ENCODE data around the gene TBC1D4. TPM values are rescaled to one million over a fixed set of nuclear protein-coding genes. Genes with fewer than 3 reads are reported as not detected.

TBC1D4 gene
- total RNA-seq, 4 donors from 2014 or later, result 38.2 to 56.9 (median 43.9) TPM

DNA sequence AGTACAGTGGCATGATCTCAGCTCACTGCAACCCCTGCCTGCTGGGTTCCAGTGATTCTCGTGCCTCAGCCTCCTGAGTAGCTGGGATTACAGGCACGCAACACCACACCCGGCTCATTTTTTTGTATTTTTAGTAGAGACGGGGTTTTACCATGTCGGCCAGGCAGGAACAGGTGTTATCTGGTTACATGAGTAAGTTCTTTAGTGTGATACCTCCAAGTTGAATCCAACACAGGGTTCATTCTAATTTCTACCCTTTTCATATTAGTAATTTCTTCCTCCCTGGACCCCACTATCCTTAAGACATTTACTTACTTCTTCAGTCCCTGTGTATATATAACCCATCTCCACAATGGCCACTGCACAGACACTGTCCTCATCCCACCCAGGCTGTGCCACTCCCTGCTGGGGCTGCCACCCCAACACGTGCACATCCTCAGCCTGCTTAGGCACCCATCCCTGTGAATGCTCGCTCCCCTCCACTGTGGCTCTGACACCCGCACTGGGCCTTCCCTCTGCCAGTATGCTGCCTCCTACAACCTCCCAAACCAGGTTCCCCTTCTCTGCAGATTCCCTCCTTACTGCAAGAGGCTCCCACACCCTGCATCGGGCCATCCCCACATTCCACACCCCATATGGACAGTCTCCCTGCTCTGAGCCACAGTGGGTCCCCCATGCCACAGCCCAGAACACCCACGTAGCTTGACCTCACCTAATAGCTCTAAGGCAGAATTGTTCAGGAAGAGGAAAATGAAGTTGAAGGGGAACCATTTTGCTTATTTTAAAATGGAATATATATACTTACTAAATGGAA lies 147.1 kb downstream of the TBC1D4 start:
- TF ChIP-seq, protein P1, sequence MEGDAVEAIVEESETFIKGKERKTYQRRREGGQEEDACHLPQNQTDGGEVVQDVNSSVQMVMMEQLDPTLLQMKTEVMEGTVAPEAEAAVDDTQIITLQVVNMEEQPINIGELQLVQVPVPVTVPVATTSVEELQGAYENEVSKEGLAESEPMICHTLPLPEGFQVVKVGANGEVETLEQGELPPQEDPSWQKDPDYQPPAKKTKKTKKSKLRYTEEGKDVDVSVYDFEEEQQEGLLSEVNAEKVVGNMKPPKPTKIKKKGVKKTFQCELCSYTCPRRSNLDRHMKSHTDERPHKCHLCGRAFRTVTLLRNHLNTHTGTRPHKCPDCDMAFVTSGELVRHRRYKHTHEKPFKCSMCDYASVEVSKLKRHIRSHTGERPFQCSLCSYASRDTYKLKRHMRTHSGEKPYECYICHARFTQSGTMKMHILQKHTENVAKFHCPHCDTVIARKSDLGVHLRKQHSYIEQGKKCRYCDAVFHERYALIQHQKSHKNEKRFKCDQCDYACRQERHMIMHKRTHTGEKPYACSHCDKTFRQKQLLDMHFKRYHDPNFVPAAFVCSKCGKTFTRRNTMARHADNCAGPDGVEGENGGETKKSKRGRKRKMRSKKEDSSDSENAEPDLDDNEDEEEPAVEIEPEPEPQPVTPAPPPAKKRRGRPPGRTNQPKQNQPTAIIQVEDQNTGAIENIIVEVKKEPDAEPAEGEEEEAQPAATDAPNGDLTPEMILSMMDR (IDR thresholded peaks at IDR 0.05; ENCODE audit: low read depth), result no peak

DNA sequence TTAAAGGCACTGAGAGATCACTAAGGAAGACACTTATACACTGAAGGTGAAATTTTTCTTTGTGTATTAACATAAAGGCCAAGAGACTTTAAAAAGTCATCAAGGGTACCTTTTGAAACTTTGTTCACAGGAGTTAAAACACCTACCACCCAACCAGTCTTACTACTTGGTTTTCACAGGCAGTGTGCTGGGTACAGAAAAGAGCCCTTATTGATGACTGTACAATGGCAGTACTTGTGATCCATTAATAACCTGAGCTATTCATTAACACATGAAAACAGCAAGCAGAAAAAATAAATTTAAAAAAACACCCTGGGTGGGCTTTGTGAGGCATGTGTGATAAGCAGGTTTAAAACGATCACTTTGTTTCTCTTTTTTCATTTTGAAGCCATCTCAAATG lies 148.9 kb downstream of the TBC1D4 start:
- TF ChIP-seq, protein P1 (IDR thresholded peaks at IDR 0.05; ENCODE audit: low read depth), result no peak

DNA sequence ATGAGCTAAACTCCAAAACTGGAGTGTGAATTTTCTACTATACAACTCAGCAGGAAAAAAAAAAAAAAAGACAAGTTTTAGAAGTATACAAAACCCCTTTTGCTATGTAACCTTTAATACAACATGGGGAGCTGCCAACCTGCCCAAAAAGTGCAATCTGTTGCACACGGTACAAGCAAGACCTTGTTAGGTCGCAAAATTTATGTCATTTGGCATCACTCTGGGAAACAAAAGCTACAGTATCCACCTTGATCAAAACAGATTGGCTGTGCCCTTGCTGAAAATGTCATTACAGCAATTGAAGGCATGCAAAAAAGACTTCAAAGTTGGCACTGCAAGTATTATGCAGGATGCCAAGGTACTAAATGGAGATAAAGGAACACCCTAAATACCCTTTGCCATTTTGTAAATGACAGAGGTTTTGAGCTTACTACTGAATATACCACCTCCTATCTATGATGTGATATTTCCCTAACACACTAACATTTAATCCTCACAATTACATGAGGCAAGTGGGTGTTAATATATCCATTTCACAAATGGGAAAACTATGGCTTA lies 150.1 kb downstream of the TBC1D4 start:
- TF ChIP-seq, protein P1 (IDR thresholded peaks at IDR 0.05; ENCODE audit: low read depth), result no peak

DNA sequence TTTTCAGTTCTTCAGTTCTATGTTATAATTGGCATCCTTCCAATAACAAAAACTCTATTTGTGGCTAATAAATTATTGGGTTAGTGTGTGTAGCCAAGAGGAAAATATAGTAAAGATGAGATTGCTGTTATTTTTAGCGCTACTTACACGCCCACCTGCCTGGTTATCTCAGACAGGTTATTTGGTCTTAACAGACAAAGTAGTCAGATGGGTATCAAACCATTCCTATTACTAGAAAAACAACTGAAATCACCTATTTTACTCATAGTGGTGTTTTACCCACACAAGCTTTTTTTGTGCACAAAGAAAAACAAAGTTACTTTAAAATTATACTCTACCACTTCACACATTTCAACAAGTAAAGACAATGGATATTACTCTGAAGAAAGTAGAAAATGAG lies 151.2 kb downstream of the TBC1D4 start:
- TF ChIP-seq, protein P1 (IDR thresholded peaks at IDR 0.05; ENCODE audit: low read depth), result no peak

DNA sequence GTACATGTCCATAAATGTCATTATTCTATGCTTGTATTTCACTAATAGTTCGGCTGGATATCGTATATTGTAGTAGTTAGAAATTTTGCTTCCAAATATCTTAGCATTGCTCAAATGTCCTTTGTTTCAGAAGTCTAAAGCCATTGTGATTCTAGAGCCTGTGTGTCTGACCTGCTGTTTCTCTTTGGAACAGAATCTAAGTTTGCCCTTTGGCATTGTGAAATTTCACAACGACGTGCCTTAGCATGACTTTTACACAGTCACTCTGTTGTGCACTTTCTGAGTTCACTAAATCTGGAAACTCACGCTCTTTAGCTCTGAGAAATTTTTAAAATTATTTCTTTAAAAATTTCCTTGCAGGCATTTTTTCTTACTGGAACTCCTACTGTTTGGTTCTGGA lies 152.2 kb downstream of the TBC1D4 start:
- TF ChIP-seq, protein P1 (IDR thresholded peaks at IDR 0.05; ENCODE audit: low read depth), result no peak

DNA sequence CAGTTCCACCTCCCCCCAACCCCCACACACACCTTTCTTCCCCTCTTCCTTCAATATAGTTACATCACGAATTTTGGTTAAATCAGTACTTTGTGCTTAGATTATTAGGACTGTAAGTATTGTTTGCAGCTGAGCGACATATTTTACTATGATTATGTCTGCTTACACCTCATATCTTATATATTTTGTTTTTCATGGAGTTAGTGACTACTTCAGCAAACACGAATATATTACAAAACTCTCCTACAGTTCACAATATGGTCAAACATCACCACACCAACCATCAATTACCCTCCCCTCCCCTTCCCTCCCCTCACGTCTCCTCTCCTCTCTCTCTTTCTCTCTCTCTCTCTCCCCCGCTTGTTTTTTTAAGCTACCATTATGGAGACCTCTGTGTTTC lies 152.9 kb downstream of the TBC1D4 start:
- TF ChIP-seq, protein P1 (IDR thresholded peaks at IDR 0.05; ENCODE audit: low read depth), result no peak

DNA sequence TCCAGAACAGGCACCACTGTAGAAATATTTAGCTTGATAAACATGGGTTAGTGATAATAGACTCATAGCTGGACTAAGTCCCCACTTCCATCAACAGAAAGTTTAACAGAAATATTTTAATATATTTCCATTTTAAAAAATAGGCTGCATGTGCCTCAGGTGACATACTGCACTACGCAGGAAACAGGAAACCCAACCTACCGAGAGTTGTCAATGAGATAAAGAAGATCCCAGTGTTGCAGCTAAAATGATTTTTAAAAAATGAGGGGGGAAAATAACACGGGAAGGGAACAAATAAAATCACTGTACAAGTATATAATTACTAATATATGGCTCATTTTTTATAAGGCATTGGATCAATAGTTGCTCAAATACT lies 154.8 kb downstream of the TBC1D4 start:
- TF ChIP-seq, protein P1 (IDR thresholded peaks at IDR 0.05; ENCODE audit: low read depth), result no peak

Data from subcutaneous adipose tissue (tissue), 4 donors.